Panc1 (cell line): Measurements from ENCODE around the gene AGBL1.

Experiments used
- POLR2AphosphoS5 ChIP-seq: IDR thresholded peaks from 2 replicates; pipeline ENCODE4 v1.6.1; 2012; ENCODE audit warnings: mild to moderate bottlenecking, low read depth, low read length, moderate library complexity
- SIN3A ChIP-seq: IDR thresholded peaks from 2 replicates; pipeline ENCODE4 v1.6.1; 2012; ENCODE audit warnings: low read depth, mild to moderate bottlenecking, low read length, moderate library complexity, borderline replicate concordance; ENCODE audit not compliant: insufficient read depth
- TCF7L2 ChIP-seq: IDR thresholded peaks from 2 replicates; pipeline ENCODE4 v1.6.1; 2011; ENCODE audit warnings: mild to moderate bottlenecking, low read depth, low read length, inconsistent platforms
- TF ChIP-seq, protein P1 (sequence below): fragments of 450-650 bp; IDR thresholded peaks from 2 replicates; pipeline ENCODE4 v1.5.1; 2017; ENCODE audit warnings: mild to moderate bottlenecking
- TF ChIP-seq, protein P2 (sequence below), 2 experiments: IDR thresholded peaks; 2 replicates each; pipeline ENCODE4 v1.6.1; 2011 to 2012; ENCODE audit warnings: low read depth in 2 of 2, control low read depth in 1 of 2, low read length in 1 of 2, mild to moderate bottlenecking in 1 of 2, moderate library complexity in 1 of 2; ENCODE audit not compliant: insufficient read depth in 1 of 2

DNA sequence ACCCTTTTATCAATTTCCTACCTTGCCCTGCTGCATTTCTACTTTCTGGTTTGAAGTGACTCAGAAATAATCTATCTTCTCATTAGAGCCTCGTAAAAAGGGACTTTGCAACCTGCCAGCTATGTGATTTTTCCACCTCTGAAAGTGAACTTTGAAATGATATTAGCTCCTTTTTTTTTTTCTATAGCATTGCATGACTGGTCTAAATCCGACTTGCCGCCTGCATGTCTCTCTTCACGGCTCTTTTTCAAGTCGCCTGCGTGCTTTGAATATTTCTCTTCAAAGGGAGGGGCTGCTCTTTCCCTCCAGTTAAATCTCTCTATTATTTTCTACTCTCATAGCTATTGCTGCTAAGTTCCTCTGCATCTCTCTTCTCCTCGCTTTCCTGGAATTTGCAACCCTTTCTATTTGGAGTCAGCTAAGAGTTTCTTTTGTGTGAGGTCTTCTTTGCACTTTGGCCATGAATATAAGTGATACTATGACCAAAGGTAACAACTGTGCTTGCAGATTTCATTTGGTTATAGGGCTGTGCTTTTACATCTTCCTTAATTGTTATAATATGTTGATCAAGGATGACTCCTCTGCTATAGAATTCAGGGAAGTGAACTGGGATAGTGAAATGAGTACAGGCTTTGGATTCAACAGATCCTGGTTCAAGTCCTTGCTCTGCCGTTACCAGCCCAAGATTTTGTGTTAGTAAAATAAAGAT is 541.1 kb downstream of the AGBL1 start:
- TF ChIP-seq, protein P1, sequence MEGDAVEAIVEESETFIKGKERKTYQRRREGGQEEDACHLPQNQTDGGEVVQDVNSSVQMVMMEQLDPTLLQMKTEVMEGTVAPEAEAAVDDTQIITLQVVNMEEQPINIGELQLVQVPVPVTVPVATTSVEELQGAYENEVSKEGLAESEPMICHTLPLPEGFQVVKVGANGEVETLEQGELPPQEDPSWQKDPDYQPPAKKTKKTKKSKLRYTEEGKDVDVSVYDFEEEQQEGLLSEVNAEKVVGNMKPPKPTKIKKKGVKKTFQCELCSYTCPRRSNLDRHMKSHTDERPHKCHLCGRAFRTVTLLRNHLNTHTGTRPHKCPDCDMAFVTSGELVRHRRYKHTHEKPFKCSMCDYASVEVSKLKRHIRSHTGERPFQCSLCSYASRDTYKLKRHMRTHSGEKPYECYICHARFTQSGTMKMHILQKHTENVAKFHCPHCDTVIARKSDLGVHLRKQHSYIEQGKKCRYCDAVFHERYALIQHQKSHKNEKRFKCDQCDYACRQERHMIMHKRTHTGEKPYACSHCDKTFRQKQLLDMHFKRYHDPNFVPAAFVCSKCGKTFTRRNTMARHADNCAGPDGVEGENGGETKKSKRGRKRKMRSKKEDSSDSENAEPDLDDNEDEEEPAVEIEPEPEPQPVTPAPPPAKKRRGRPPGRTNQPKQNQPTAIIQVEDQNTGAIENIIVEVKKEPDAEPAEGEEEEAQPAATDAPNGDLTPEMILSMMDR = no peak
- no peak for TF ChIP-seq POLR2AphosphoS5
- TF ChIP-seq, protein P2, sequence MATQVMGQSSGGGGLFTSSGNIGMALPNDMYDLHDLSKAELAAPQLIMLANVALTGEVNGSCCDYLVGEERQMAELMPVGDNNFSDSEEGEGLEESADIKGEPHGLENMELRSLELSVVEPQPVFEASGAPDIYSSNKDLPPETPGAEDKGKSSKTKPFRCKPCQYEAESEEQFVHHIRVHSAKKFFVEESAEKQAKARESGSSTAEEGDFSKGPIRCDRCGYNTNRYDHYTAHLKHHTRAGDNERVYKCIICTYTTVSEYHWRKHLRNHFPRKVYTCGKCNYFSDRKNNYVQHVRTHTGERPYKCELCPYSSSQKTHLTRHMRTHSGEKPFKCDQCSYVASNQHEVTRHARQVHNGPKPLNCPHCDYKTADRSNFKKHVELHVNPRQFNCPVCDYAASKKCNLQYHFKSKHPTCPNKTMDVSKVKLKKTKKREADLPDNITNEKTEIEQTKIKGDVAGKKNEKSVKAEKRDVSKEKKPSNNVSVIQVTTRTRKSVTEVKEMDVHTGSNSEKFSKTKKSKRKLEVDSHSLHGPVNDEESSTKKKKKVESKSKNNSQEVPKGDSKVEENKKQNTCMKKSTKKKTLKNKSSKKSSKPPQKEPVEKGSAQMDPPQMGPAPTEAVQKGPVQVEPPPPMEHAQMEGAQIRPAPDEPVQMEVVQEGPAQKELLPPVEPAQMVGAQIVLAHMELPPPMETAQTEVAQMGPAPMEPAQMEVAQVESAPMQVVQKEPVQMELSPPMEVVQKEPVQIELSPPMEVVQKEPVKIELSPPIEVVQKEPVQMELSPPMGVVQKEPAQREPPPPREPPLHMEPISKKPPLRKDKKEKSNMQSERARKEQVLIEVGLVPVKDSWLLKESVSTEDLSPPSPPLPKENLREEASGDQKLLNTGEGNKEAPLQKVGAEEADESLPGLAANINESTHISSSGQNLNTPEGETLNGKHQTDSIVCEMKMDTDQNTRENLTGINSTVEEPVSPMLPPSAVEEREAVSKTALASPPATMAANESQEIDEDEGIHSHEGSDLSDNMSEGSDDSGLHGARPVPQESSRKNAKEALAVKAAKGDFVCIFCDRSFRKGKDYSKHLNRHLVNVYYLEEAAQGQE (IDR thresholded peaks at IDR 0.05; ENCODE audit: insufficient read depth in 1 of 2, low read depth in 2 of 2, low read length in 1 of 2) = no peak
- TF ChIP-seq TCF7L2 = no peak
- TF ChIP-seq SIN3A = no peak
